HEK293T (cell line): ENCODE results near the gene ATP9A.

Experiments used
- ELF4 ChIP-seq: fragments of 450-650 bp; IDR thresholded peaks from 2 replicates; pipeline ENCODE4 v1.6.1; 2017; ENCODE audit warnings: antibody characterized with exemption
- FOXK2 ChIP-seq: fragments of 450-650 bp; IDR thresholded peaks from 2 replicates; pipeline ENCODE4 v1.6.1; 2016; ENCODE audit warnings: mild to moderate bottlenecking
- FOXM1 ChIP-seq: fragments of 450-650 bp; IDR thresholded peaks from 2 replicates; pipeline ENCODE4 v1.6.1; 2017; ENCODE audit warnings: mild to moderate bottlenecking, borderline replicate concordance
- L3MBTL2 ChIP-seq: fragments of 450-650 bp; conservative IDR thresholded peaks from 2 replicates; pipeline ENCODE4 v1.6.1; 2016; ENCODE audit warnings: mild to moderate bottlenecking
- NFRKB ChIP-seq: fragments of 450-650 bp; IDR thresholded peaks from 2 replicates; pipeline ENCODE4 v1.6.1; 2016; ENCODE audit warnings: mild to moderate bottlenecking, moderate library complexity
- SP1 ChIP-seq: fragments of 450-650 bp; IDR thresholded peaks from 2 replicates; pipeline ENCODE4 v1.6.1; 2017

- TF ChIP-seq FOXK2 = no peak
- TF ChIP-seq L3MBTL2 = no peak
- TF ChIP-seq ELF4 = no peak
- no peak for TF ChIP-seq FOXM1
- no peak for TF ChIP-seq NFRKB
- TF ChIP-seq SP1 = no peak
Measured at GRCh38 chr20:51562027-51562331, 206.2 kb downstream of the ATP9A start.
